Heart left ventricle (tissue), 16 donors: Measurements from ENCODE around the gene PEX19. TPM values are rescaled to one million over a fixed set of nuclear protein-coding genes. Genes with fewer than 3 reads are reported as not detected.

Experiments
- ATAC-seq, 4 donors: fragments of 200-7000 bp; cut with Tn5 transposase; one replicate each; pipeline ENCODE4 v1.9.1; 2020 to 2022; ENCODE audit warnings: moderate library complexity in 4 of 4, mild to moderate bottlenecking in 3 of 4, moderate number of reproducible peaks in 1 of 4
- DNase-seq, 5 donors: peaks; one replicate each; pipeline ENCODE4 v3.0.0-alpha.2; 2020
- H3K27ac ChIP-seq, 12 donors: fragments of 200-600 bp; sonication (generic) in 4 of 12; one replicate each; pipeline versions ENCODE4 v1.5.0 to v1.8.0; 2016 to 2022; ENCODE audit warnings: mild to moderate bottlenecking in 2 of 12
- H3K27me3 ChIP-seq, 9 donors: fragments of 200-600 bp; sonication (generic) in 2 of 9; one replicate each; pipeline versions ENCODE4 v1.5.1 to v1.8.0; 2016 to 2022; ENCODE audit warnings: mild to moderate bottlenecking in 3 of 9
- H3K36me3 ChIP-seq, 9 donors: fragments of 200-600 bp; sonication (generic) in 2 of 9; one replicate each; pipeline versions ENCODE4 v1.5.0 to v1.8.0; 2018 to 2022; ENCODE audit warnings: mild to moderate bottlenecking in 2 of 9
- H3K4me1 ChIP-seq, 12 donors: fragments of 200-600 bp; sonication (generic) in 4 of 12; one replicate each; pipeline versions ENCODE4 v1.5.0 to v1.8.0; 2016 to 2022; ENCODE audit warnings: mild to moderate bottlenecking in 3 of 12
- H3K4me3 ChIP-seq, 12 donors: fragments of 200-600 bp; sonication (generic) in 4 of 12; one replicate each; pipeline versions ENCODE4 v1.5.0 to v1.8.0; 2017 to 2022; ENCODE audit warnings: mild to moderate bottlenecking in 9 of 12, moderate library complexity in 4 of 12
- H3K9me3 ChIP-seq, 12 donors: fragments of 200-600 bp; sonication (generic) in 4 of 12; one replicate each; pipeline versions ENCODE4 v1.5.0 to v1.8.0; 2016 to 2022; ENCODE audit warnings: mild to moderate bottlenecking in 1 of 12
- POLR2A ChIP-seq, 2 donors: fragments of 450-650 bp; IDR thresholded peaks; one replicate each; pipeline ENCODE4 v1.6.1; 2017; ENCODE audit warnings: antibody characterized with exemption in 2 of 2, mild to moderate bottlenecking in 2 of 2, moderate library complexity in 2 of 2
- WGBS, 4 donors: extraction: QIAGEN DNeasy Blood & Tissue Kit in 2 of 4; methylation state at CpG; one replicate each; pipeline versions ENCODE4 v1.1.5 to v1.1.7; 2013 to 2018; 5-methylcytosine and 5-hydroxymethylcytosine counted together
- intact Hi-C, 10 donors: fragments of 100-400 bp; cut with DNase I; formaldehyde crosslinking; loops; one replicate each; pipeline versions ENCODE4 v1.11.1 to v1.14.2; 2022
- polyA plus RNA-seq, 2 donors: library from polyadenylated mRNA; stranded (reverse); fragments of 200-250 nt; gene quantifications; one replicate each; pipeline ENCODE4 v1.2.3, GENCODE V29; 2013
- total RNA-seq, 9 donors: library from RNA; depleted of rRNA in 2 of 9; stranded (reverse); fragments of >200 nt in 2 of 9; fragmentation: NEBNext Ultra II Directional in 3 of 9; extraction: Animal tissue kit (Norgen Biotek cat#: 25700) in 3 of 9; gene quantifications; one replicate each; pipeline versions ENCODE4 v1.1.0 to v1.2.4, GENCODE V29; 2016 to 2023
- TF ChIP-seq, protein P1 (sequence below), 12 donors: fragments of 200-600 bp; sonication (generic) in 4 of 12; IDR thresholded peaks; one replicate each; pipeline versions ENCODE4 v1.5.0 to v1.8.0; 2018 to 2022; ENCODE audit warnings: antibody characterized with exemption in 12 of 12, mild to moderate bottlenecking in 5 of 12
- donor health status: ischemic (EF 13 %, LVEDD 7.1; RV severe dilation, severe dysfunction).
- donor health status: healthy with polysubstance abuse.
- donor health status: DM: no; HTN: yes; CAD: no.
- donor health status: DM: no; HTN: no; CAD: no.
- donor health status: ischemic (EF 25% LVEDD 6.9; RV normal size, moderate dysfunction).
- donor health status: ischemic (EF 25% LVEDD 5.7; RV mildly dilated, moderate dysfunction).
- donor health status: healthy.
- donor health status: DM: yes; HTN: yes; CAD: no.
- donor health status: ischemic (EF 35%, LVEDD 5.7; RV mildly dilated, moderate dysfunction).
- donor health status: nonischemic (EF 11% LVEDD 7.7; RV severe dilation, severe dysfunction).
- donor health status: DM: yes; HTN: yes; CAD: no.
- donor health status: PGD.
- donor health status: ischemic (EF 29% LVEDD 5.4; RV normal size, mild dysfunction).
- donor health status: nonischemic (EF 23%, LVEDD 6.1; RV moderate dilation, normal function).

The PEX19 gene
- total and polyA plus RNA-seq, 11 donors, result 22.5 to 105 (median 85.3) TPM

DNA sequence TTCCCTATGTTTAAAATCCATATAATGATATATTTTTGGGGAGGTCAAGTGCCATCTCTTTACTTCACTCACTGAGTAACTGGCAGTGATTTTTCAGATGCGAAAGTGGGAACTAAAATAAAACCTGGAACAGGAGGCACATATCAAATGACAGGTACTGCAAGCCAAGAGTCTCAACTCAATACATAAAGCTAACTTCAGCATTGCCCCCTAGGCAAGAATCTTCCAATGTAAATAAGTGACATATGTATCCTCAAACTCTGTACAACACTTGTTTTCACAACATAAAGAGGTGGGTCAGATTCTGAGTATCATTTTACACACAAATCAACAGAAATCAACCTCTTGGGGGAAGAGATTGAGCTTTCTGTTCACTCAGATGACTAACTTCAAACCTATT is 40.7 kb downstream of the PEX19 start:
- peak overlapping the region in 10 of 12 donors; percentile 9 to 60 (median 28) for H3K27ac ChIP-seq
- H3K27me3 ChIP-seq, result no peaks in the 10 kb centered on the region
- intact Hi-C loops, result loop anchor here in 3 of 10 donors (5.0 to 10.0 kb wide), 2 partner anchors 37 to 49 kb away; partner anchors contain the start of genes CASQ1 (in 2 of the 3) and PEA15 (in 1 of the 3)
- 37 to 56% (median 43%) methylated on average over 1 of the region's 1 CpG for WGBS, 4 donors
- H3K4me3 ChIP-seq, result no peak overlapping the region
- ATAC-seq (peak in 1 of 4 donors; percentile 13), DNase-seq (no peak)
- H3K36me3 ChIP-seq, result peaks cover 0 to 59% (median 47%) of the 10 kb centered on the region in 9 donors
- H3K4me1 ChIP-seq, result peaks cover 7 to 53% (median 37%) of the 10 kb centered on the region in 12 donors
- H3K9me3 ChIP-seq, result no peaks in the 10 kb centered on the region
- no peak for TF ChIP-seq POLR2A (IDR thresholded peaks at IDR 0.05)
- TF ChIP-seq, protein P1, sequence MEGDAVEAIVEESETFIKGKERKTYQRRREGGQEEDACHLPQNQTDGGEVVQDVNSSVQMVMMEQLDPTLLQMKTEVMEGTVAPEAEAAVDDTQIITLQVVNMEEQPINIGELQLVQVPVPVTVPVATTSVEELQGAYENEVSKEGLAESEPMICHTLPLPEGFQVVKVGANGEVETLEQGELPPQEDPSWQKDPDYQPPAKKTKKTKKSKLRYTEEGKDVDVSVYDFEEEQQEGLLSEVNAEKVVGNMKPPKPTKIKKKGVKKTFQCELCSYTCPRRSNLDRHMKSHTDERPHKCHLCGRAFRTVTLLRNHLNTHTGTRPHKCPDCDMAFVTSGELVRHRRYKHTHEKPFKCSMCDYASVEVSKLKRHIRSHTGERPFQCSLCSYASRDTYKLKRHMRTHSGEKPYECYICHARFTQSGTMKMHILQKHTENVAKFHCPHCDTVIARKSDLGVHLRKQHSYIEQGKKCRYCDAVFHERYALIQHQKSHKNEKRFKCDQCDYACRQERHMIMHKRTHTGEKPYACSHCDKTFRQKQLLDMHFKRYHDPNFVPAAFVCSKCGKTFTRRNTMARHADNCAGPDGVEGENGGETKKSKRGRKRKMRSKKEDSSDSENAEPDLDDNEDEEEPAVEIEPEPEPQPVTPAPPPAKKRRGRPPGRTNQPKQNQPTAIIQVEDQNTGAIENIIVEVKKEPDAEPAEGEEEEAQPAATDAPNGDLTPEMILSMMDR (IDR thresholded peaks at IDR 0.05), result no peak

DNA sequence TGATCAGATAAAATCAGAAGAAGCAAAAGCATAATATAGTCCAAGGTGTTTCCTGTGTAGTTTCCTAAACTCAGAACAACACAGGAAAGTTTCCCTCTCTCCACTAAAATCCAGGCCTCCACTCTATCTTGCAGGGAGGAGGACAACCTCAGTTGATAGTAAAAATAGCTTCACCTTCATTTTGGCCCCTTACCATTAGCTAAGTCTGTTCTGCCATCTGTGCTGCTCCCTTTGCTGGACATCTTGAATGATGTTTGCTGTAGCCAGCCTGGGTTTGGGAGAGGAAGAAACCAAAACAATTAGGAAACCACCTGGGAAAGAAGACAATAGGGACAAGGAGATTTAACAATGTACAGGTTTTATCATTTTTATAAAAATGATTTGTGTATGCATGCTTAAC is 41.2 kb downstream of the PEX19 start:
- H3K27ac ChIP-seq, result peak overlapping the region in 11 of 12 donors; percentile 9 to 60 (median 36)

DNA sequence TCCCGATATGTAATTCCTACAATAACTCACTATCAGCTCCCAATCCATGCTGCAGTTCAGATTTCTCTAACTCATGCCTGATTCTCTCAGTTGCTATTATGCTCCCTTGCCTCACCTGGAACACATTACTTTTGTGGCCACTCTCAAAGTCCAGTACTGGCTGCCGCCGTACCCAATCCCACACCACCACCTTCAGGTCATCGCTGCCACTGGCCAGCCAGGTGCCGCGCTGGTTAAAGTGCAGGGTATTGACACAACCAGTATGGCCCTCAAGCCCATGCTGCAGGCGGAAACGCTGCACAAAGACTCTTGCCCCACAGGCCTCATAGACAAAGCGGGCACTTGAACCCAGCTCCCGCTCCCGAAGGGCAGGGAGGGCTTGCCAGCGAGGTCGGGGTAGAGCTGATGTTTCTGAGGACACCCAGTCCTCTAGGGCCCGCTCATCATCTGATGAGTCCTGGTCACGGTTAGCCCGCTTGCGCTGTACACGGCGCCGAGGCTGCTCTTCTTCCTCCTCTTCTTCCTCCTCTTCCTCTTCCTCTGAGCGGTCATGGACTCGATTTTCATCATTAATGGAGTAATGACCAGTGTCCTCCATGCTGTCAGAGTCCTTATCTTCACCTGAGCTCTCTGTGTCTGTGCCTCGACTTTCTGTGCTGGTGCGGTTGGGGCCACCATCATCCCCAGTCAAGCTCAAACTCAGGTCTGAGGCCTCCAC is 45.2 kb downstream of the PEX19 start:
- Histone ChIP-seq H3K36me3 (peaks cover 0 to 95% (median 92%) of the 10 kb centered on the region in 9 donors), H3K27me3 (no peaks in the 10 kb centered on the region), H3K27ac (no peak overlapping the region), H3K9me3 (no peaks in the 10 kb centered on the region), H3K4me3 (no peak overlapping the region), H3K4me1 (peaks cover 4 to 37% (median 23%) of the 10 kb centered on the region in 12 donors)
- intact Hi-C loops, result loop anchor here in 3 of 10 donors (5.0 to 10.0 kb wide), 2 partner anchors 32 to 45 kb away; partner anchors contain the start of genes CASQ1 (in 2 of the 3) and PEA15 (in 1 of the 3)
- DNase-seq (no peak), ATAC-seq (peak in 1 of 4 donors; percentile 20)
- no peak for TF ChIP-seq POLR2A (IDR thresholded peaks at IDR 0.05)
- TF ChIP-seq, protein P1 (IDR thresholded peaks at IDR 0.05), result no peak
- WGBS, 4 donors, result 93 to 96% (median 95%) methylated on average over 24 of the region's 24 CpGs

More for the DNA sequence above, 41.2 kb downstream of the PEX19 start:
- ATAC-seq (peak in 2 of 4 donors; percentile 22 to 29), DNase-seq (no peak)
- peaks cover 0 to 63% (median 51%) of the 10 kb centered on the region in 9 donors for H3K36me3 ChIP-seq
- H3K9me3 ChIP-seq, result no peaks in the 10 kb centered on the region
- intact Hi-C loops, result loop anchor here in 3 of 10 donors (5.0 to 10.0 kb wide), 2 partner anchors 36 to 49 kb away; partner anchors contain the start of genes CASQ1 (in 2 of the 3) and PEA15 (in 1 of the 3)
- peaks cover 7 to 55% (median 37%) of the 10 kb centered on the region in 12 donors for H3K4me1 ChIP-seq
- H3K27me3 ChIP-seq, result no peaks in the 10 kb centered on the region
- no peak overlapping the region for H3K4me3 ChIP-seq
- TF ChIP-seq POLR2A (IDR thresholded peaks at IDR 0.05), result no peak
- TF ChIP-seq, protein P1 (IDR thresholded peaks at IDR 0.05), result no peak

DNA sequence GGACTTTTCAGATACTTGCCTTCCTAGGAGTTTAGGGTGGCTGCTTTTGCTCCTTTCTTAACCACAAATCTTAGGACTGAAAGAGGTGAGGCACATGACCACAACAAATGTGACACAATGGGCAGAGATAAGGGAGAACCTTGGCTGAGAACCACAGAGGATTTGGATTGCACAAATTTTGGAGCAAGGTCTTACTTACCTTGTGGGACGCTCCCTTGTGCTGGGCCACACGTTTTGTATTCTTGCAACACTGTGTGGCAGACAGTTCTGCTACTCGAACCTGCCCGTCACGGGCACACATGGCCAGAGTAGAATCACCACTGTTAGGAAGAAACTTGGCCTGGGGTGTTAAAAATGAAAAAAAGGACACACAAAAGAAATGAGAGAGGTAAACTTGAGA is 46.5 kb downstream of the PEX19 start:
- TF ChIP-seq, protein P1 (IDR thresholded peaks at IDR 0.05), result no peak
- Histone ChIP-seq H3K4me1 (peaks cover 2 to 26% (median 12%) of the 10 kb centered on the region in 12 donors), H3K36me3 (peaks cover 0 to 100% (median 98%) of the 10 kb centered on the region in 9 donors), H3K27ac (no peak overlapping the region), H3K27me3 (no peaks in the 10 kb centered on the region), H3K9me3 (no peaks in the 10 kb centered on the region), H3K4me3 (no peak overlapping the region)
- DNase-seq, result no peak
- intact Hi-C loops, result no loop called here
- peak in 3 of 4 donors; percentile 34 to 66 (median 58) for ATAC-seq
- WGBS, 4 donors, result 57 to 72% (median 64%) methylated on average over 5 of the region's 5 CpGs
